Peyer's patch (tissue), 4 donors: ENCODE data around the gene UBXN11.

Experiments used
- CTCF ChIP-seq, 6 experiments: fragments of 450-650 bp in 4 of 6; fragments of 200-600 bp in 2 of 6; sonication (generic) in 1 of 6; IDR thresholded peaks; one replicate each; pipeline ENCODE4 v1.5.1; 2017 to 2019; ENCODE audit warnings: antibody characterized with exemption in 6 of 6, mild to moderate bottlenecking in 3 of 6, moderate library complexity in 1 of 6
- POLR2A ChIP-seq, 2 donors: fragments of 450-650 bp; IDR thresholded peaks; one replicate each; pipeline ENCODE4 v1.5.1; 2017; ENCODE audit warnings: antibody characterized with exemption in 2 of 2, mild to moderate bottlenecking in 2 of 2, moderate library complexity in 2 of 2

- TF ChIP-seq CTCF (IDR thresholded peaks at IDR 0.05) (no peak), POLR2A (IDR thresholded peaks at IDR 0.05) (no peak)
Observed at GRCh38 chr1:26338670-26339069, 32.2 kb upstream of the UBXN11 start.
